Activated T-helper 1 cell treated with anti-CD3 and anti-CD28 coated beads, Interleukin-2, amount 50 U/mL, for 16 hours (primary cell): ENCODE data around the gene ACTBL2.
"Not testable (repeated sequence)": the region's sequence is repeated elsewhere in the genome, so short reads cannot be mapped to it uniquely, and the experiment has no call there.

Experiments used
- DNase-seq, 2 donors: peaks; one replicate each; pipeline ENCODE4 v3.0.0-alpha.2; 2020; ENCODE audit warnings: low read depth in 1 of 2, low spot score in 1 of 2

ACTBL2 gene

DNA sequence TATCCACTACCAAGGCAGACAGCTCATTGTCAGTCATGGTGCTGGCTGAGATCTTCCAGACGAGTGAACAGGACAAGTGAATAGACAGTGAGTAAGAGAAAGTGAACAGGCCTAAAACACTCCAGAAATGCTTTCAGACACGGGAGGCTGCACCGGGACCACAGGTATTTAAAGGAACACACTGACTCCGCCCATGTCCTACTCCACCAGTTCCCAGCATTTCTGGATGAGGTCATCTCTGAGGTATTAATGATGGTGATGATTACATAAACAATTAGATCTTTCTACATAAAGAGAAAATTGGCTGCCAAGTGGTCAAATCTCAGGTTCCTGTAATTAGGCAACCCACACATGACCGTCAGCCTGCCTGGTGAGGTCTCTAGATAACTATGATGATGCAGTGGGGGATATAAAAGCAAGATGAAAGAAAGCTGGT is at the start of gene ACTBL2:
Gene ACTBL2 (minus strand): TSS at position 141 of the 436 bp plus-strand sequence. CDS start 104 bp downstream, at position 37.
- no peak for DNase-seq

DNA sequence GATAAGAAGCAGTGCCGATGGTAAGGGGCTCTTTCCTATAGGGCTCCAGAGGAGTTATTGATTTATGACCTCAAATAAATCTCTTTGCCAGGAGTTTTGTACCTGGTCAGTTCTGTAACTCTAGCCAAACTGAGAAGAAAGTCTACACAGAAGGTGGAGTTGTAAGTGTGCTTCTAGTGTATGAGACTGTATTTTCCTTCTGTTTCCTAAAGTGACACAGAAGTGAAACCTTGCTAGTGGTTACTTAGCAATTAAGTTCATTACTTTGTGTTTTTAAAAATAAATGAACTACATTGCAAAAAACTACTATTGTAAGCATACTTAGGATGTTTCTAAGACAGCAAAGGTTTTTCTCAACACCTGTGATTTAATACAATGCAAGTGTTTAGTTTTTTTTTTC is 48.7 kb upstream of the ACTBL2 start:
- DNase-seq, result no peak

DNA sequence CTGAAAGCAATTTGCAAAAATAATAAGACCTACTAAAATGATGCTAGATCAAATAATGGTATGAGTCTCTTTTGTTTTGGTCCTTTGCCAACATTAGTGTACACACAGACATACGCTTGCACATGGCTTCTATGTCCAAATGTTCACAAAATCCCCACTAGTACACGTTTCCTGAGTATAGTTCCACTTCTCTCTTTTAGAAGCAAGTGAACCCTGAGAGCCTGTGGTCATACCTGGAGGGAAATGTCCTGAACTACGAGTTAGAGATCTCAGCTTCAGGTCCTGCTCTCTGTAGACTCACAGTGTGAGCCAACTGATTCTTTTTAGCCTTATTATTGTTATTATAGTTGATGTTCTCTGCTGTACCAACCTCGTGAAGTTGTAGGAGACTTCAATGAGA is 47.3 kb upstream of the ACTBL2 start:
- no peak for DNase-seq

DNA sequence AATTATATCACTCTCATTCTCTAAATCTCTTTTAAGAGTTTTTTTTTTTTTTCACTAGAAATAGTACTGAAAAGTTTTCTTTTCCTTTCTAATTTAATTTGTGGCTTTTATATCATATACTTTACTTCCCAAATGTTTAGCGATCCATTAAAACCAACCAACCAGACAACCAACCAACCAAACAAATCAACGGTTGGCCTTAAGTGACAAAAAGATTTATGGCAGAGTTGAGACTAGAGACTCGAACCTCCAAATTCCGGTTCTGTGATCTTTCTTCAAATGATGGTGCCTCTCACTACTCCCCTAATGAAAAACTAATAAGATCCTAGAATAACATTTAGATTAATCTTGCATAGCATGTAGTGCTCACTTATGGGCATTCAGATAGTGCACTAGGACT is 45.3 kb upstream of the ACTBL2 start:
- no peak for DNase-seq

DNA sequence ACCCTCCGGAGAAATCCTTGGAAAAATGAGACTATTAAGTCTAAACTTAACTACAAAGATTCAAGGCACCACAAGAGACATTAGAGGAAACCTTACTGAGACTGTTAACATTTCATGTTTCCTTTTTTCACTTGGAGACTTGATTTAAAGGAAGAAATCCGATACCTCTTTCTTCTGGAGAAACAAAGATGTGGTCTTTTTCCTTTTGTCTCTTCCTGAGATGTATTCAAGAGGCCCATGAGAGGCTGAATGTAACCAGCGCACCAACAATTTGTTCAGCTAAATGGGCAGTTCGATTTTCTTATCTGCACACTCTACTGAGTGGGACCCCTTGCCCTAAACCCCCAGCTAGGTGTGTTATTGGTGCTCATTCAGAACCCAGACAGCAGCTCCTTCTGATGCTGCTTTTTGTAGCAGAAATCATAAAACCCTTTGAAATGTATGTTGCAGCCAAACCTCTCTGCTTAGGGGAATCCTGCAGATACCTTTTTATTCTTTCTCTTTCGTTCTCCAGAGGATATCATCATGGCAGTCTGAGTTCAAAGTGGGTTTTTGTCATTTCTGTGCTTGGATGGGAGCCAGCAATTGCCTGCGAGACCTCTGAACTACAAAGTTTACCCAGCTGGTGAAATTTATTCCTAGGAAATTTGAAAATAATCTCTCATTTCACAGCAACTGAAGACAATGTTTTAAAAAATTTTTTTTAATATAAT is 41.9 kb upstream of the ACTBL2 start:
- no peak for DNase-seq

DNA sequence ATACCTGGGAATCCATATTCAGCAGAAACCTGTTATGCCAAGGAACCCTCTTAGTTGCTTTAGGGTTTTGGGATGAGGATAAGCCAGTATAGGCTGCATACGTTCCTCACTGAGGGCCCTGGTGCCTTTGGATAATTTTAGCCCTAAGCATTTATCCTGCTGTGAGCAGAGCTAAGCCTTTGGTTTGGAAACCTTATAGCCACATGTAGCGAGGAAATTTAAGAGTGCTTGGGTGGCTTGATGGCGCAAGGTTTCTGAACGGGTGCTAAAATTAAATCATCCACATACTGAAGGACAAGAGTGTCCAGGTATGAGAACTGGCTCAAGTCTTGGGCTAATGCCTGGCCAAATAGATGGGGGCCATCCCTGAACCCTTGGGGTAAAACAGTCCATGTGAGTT is 39.9 kb upstream of the ACTBL2 start:
- not testable (repeated sequence) for DNase-seq

DNA sequence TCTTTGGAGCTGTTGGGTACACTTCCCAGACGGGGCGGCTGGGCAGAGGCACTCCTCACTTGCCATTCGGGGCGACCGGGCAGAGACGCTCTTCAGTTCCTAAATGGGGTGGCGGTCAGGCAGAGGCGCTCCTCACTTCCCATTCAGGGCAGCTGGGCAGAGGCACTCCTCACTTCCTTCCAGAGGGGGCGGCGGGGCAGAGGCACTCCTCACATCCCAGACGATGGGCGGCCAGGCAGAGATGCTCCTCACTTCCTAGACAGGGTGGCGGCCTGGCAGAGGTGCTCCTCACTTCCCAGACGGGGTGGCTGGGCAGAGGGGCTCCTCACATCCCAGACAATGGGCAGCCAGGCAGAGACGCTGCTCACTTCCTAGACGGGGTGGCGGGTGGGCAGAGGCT is 35.8 kb upstream of the ACTBL2 start:
- not testable (repeated sequence) for DNase-seq

DNA sequence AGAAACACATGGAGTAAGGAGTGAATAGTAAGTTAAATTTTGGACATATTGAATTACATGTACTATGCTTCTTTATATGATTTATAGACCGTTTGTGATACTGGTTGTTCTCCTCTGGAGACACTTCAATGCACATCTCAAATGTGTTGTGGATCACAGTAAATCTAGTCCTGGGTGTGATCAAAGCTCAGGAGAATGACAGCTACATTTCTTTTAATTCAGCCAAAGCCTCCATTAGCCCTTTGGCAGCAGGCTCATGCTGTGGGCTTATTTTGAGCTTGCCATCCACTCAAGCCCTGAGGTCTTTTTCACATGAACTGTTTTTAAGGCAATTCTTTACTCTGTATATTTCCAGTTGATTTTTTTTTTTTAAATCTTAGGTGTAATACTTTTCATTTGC is 34.6 kb upstream of the ACTBL2 start:
- DNase-seq, result no peak

DNA sequence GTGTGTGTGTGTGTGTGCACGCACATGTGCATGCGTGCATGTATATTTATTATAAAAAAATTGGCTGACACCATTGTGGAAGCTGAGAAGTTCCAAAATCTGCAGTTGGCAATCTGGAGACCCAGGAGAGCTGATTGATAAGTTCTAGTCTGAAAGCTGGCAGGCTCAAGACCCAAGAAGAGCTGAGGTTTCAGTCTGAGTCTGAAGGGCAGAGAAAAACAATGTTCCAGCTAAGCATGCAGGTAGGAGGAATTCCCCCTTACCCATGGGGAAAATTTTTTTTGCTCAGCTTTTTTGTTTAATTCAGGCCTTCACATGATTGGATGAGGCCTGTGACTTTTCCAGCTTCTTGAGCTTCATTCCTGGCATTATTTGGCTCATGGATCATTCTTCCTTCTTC is 31.2 kb upstream of the ACTBL2 start:
- DNase-seq, result no peak

DNA sequence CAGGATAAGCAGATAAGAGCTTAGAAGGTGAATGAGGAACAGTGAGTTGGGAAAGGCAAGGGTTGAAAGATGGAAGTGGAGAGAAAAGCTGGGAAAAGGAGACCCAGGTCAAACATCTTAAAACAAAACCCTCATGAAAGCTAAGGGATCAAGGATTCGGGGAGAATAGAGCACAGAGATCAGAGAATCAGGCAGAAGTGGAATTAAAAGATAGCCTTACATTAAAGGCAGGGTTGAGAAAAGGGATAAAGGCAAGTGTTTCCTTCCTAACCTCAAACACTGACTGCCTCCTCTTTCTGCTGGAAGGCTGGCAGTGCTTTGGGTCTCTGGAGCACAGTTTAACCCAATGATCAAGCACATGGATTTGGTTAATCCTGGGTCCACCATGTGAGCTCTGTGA is 28.7 kb upstream of the ACTBL2 start:
- DNase-seq, result no peak

DNA sequence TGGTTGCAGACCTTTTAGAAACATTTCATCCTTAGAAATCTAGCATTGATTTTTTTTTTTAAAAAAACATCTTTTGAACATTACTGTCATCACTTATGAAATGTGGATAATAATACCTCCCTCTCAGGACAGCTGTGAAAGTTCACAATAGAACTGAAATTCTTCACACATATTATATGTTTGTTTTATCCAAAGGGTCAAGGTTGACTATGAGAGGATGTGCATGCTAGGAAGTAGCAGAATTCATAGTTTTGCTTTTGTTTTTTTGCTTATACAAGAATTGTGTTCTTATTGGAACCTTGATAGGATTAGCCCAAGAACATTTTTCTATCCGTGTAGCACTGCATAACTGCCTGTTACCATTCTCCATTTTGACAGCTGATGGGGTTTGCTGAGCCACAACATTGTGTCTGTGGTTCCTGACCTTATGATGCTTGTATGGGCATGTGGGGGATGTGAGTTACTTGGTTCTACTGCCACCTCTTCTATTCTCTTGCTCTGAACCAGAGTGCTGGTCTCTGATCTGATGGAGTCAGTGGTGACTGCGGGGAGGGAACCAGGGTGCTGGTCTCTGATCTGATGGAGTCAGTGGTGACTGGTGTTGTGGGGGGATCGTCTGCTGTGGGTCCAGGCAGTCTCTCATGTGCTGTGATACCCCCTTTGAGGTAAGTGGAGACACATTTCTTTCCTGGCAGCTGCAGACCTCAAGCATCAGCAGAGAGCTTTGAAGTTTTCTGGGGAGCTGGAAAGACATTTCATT is 27.1 kb upstream of the ACTBL2 start:
- no peak for DNase-seq

DNA sequence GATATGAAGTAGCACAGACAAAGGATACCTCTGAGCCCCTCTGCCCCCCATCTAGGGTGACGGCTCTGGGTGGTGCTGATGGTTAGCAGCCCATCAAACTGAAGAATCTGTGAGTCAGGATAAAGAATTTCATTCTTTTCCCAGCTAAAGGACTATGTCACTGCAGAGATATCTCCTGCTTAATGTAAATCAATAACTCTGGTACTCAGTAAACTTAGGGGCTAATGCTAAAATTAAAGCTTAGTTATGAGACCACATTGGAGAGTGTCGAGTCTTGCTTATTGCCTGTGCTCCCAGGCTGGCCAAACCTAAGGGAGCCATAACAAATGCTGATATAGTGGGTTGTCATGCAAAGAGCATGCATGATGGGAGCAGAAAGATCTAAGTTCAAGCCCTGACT is 25.6 kb upstream of the ACTBL2 start:
- DNase-seq, result no peak

DNA sequence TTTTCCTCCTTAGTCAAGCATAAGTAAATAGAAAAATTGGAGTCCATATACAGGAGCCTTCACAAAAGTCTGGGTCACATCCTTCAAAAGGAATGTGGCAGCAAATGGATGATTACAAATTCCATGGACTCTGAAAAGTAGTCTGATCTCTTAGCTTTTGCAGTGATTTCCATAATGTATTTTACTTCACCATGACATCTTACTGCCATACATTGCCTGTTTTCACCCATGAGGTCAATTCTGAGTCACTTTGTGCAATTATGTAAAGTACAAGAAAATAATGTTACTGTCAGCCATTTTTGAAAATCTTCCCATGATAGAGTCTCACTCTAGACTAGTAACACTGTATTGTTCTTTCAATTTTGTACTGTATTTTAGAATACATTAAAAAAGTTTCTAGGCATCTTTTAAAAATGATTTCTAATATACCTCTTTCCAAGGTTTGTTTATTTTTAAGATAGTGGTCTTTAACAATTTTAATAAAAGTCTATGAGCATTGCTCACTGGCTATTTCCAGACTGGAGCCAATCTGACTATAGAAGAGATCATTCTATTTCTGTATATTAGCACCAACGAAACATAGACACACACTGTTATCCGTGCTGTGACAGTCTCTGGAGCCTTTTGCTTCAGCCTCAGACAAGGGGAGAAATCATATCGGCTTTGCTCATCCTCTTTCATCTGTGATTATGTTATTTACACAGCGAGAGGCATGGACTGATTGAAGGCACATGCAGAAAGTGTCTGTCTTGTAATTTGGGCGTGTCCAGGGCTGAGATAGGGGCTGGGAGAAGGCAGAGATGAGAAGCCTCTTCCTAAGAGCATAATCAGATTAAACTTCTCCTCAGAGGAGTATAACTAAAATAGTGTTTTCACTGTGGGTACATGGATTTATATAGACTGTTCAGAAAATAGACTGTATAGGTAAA is 22.9 kb upstream of the ACTBL2 start:
- no peak for DNase-seq

DNA sequence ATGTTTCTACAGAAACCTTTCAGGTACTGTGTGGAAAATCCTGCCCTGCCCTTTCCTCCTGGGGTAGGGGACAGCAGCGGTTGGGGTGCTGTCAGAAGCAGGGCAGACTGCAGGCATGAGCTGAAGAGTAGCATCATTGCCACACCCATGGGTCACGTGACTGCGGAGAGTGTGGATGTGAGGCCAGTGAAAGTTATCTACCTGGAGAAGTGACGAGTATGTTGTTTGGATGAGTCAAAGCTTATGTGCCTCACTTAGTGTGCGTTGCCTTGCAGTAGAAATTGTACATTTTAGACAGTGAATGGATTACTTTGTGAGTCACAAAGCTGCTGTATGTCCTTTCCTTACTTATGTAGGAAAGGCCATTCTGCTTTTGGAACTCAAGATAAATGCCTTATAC is 21.7 kb upstream of the ACTBL2 start:
- no peak for DNase-seq

DNA sequence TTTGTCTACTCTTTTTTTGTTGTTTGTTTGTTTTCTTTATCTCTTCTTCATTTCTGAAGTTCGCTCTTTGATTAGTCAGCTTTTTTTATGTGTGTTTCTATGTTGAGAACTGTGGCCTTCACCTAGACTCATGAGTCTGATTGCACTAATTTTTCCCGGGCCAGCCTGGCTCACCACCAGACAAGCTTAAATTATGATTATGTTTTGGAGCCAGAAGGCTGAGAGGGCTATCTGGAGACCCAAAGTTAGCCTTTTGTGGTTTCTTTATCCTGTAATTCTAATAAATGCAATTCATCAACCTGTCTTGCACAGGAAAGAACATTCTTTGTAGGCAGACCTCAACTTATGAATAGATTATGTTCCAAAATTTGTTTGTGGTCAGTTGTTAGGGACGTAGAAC is 20.8 kb upstream of the ACTBL2 start:
- no peak for DNase-seq

DNA sequence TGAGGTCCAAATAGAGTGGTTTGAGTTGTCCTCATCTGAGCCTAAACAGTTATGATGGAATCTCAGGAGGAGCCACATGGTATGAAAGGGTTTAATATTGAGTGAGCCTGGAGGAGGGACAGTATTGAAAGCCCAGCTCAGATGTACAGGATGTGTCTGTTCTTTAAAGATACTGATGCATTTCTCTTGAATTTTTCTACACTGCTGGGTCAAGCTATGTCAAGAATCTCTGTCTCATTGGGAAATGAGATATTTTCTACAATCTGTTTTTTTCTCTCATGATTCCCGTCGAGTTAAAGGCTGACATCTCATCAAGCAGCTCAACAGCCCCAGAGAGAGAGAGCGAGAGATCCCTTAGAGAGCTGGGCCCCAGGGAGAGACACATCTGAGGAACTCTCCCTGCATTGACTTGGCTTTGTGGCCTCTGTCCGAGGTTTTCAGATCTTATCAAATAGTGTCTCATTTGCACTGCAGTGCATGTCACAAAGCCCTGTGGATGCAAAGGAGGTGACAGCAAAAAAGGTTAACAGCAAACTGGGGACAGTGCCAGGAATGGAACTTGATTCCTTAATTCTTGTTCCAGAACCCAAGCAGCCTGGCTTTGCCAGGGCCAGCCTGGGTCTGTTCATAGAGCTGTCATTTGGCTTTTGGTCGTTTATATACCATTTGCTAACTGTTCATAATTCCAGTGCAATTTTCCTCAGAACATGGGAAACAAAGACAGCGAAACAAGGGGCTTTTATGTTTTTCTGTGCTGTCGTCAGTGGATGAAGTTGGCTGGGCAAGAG is 19.0 kb upstream of the ACTBL2 start:
- no peak for DNase-seq

DNA sequence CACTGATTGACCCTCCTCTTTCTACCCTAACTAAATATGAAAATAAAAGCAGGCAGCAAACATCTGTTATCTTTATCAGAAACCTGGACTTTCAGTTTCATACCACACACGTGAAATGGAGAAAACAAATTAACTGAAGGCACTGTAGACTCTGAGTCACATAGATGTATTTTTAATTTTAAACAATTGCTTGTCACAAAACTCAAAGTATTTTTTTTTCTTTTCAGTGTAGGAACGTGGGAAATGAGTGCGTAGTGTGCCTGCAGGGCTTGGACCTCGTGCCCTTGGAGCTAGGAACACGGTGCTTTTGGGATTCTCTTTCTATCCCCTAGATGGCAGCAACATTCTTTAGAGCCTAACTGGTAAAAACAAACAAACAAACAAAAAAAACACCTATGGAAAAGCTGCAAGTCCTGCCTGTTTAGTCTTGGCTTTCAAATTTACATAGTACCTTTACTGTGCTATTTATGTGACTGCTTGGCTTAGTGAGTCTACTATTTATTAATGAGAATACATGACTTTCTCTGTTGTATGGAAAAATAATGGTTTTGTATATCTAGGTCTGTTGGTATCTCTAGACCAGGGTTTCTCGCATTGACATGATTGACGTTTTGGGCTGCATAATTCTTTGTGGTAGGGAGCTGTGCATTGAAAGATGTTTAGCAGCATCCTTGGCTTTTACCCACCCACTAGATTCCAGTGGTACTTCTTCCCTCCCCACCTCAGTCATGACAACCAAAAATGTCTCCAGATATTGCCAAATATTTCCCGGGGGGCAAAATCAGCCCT is 16.8 kb upstream of the ACTBL2 start:
- DNase-seq, result no peak

DNA sequence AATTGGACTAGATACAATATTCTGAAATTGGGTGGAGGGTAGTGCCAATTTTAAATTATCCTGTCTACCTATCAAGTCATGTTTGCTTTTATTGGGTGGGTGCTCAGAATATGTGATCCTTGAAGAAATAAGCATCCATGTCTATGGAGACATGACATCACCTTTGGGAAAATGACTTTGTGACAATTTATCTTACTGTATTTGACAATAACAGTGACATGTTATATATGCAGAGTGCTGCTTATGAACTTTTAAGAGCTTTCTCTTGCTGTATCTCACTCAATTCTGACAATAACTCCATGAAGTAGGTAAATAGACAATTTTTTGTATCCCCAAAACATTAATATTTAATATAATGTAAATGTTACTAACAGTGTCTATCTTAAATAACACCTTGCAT is 15.1 kb upstream of the ACTBL2 start:
- no peak for DNase-seq

DNA sequence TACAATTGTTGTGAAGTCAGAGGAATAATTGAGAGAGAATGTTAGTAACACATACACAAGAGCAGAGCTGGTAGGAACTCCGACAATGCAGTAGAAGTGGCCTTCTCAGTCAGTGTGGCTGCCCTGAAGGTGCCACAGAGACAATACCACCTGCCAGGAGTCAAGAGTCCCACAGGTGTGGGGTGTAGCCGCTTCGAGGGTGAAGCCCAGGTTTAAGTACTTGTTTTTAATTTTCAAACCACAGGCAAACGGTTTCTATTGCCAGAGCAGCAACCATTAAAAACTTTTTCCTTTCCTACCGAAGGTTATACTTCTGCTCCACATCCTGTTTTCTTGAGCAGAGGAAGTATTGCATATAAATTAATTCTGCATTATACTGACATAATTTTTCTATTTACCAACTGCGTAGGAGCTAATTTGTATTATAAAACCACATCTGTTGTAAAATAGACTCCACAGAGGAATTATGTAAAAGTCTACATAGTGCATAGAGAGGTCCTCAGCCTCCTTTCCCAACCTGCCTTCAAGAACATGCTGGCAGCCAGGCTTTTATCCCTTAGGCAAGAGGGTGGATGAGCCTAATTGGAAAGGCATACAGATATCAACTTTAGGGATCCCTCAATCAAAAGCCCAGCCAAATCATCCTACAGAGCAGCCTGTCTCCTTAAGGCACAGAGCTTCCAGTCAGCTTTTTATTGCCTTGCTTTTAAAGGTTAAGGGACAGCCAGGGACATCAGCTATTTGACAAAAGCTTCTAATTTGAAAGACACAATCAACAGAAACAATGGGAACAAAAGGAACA is 12.9 kb upstream of the ACTBL2 start:
- DNase-seq, result no peak
